Ascending aorta (tissue), 2 donors: ENCODE results near the gene CEBPE. TPM values are rescaled to one million over a fixed set of nuclear protein-coding genes. Genes with fewer than 3 reads are reported as not detected.

Experiments
- DNase-seq, 2 donors: peaks; one replicate each; pipeline ENCODE4 v3.0.0-alpha.2; 2019; ENCODE audit warnings: low spot score in 2 of 2
- H3K27ac ChIP-seq, 2 donors: fragments of 200-600 bp; sonication (generic); one replicate each; pipeline ENCODE4 v1.5.1; 2016 to 2017; ENCODE audit warnings: mild to moderate bottlenecking in 1 of 2
- H3K27me3 ChIP-seq: fragments of 200-600 bp; sonication (generic); one replicate; pipeline ENCODE4 v1.5.1; 2017
- H3K36me3 ChIP-seq, 2 donors: fragments of 200-600 bp; sonication (generic); one replicate each; pipeline ENCODE4 v1.5.1; 2016
- H3K4me1 ChIP-seq, 2 donors: fragments of 200-600 bp; sonication (generic); one replicate each; pipeline ENCODE4 v1.5.1; 2016 to 2017; ENCODE audit warnings: mild to moderate bottlenecking in 1 of 2
- H3K4me3 ChIP-seq, 2 donors: fragments of 200-600 bp; sonication (generic); one replicate each; pipeline ENCODE4 v1.5.1; 2016 to 2017; ENCODE audit warnings: mild to moderate bottlenecking in 1 of 2
- H3K9me3 ChIP-seq, 2 donors: fragments of 200-600 bp; sonication (generic); one replicate each; pipeline ENCODE4 v1.5.1; 2016
- intact Hi-C: fragments of 100-400 bp; cut with DNase I; formaldehyde crosslinking; loops from one replicate; pipeline ENCODE4 v1.15.1; 2023
- total RNA-seq: library from RNA; depleted of rRNA; stranded (reverse); fragments of >200 nt; gene quantifications from one replicate; pipeline ENCODE4 v1.1.0, GENCODE V29; 2016
- TF ChIP-seq, protein P1 (sequence below), 3 experiments: fragments of 200-600 bp in 2 of 3; fragments of 450-650 bp in 1 of 3; sonication (generic) in 2 of 3; IDR thresholded peaks; one replicate each; pipeline ENCODE4 v1.5.1; 2016 to 2019; ENCODE audit warnings: antibody characterized with exemption in 3 of 3, mild to moderate bottlenecking in 1 of 3, moderate library complexity in 1 of 3

CEBPE gene
- total RNA-seq, 1 donor from 2014 or later: not detected

DNA sequence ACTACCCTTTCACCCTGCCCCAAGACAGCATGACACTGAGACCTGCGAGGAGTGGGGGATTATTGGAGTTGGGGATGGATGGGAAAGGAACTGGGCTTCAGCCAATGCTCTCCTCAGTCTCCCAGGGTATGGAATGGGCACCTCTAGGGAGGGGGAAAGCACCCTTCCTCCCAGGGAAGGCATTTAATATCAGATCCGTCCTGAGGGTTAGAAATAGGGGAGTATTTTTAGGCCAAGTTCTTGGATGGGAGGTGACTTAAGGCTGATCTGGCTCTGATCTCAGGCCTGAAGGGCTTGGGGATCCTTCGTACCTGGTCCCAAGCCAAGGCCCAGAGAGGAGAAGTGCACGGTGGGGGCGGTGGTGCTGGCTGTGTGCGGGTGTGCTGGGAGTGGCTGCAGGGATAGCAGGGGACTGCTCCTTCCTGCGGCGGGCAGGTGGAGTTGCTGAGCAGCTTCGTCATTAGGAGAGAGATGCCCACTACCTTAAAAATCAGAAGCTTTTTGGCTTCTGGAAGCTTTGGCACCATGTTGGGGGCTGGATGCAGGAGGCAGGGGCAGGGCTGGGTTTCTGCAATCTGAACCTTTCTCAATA is 7.0 kb upstream of the CEBPE start:
- H3K27ac ChIP-seq: peak overlapping the region; percentile 58 to 72
- no peak for DNase-seq
- H3K4me1 ChIP-seq: peaks cover 6 to 29% of the 10 kb centered on the region in 2 donors
- no peaks in the 10 kb centered on the region for H3K27me3 ChIP-seq
- TF ChIP-seq, protein P1, sequence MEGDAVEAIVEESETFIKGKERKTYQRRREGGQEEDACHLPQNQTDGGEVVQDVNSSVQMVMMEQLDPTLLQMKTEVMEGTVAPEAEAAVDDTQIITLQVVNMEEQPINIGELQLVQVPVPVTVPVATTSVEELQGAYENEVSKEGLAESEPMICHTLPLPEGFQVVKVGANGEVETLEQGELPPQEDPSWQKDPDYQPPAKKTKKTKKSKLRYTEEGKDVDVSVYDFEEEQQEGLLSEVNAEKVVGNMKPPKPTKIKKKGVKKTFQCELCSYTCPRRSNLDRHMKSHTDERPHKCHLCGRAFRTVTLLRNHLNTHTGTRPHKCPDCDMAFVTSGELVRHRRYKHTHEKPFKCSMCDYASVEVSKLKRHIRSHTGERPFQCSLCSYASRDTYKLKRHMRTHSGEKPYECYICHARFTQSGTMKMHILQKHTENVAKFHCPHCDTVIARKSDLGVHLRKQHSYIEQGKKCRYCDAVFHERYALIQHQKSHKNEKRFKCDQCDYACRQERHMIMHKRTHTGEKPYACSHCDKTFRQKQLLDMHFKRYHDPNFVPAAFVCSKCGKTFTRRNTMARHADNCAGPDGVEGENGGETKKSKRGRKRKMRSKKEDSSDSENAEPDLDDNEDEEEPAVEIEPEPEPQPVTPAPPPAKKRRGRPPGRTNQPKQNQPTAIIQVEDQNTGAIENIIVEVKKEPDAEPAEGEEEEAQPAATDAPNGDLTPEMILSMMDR (IDR thresholded peaks at IDR 0.05): no peak
- H3K36me3 ChIP-seq: peaks cover 35 to 49% of the 10 kb centered on the region in 2 donors
- H3K9me3 ChIP-seq: no peaks in the 10 kb centered on the region
- intact Hi-C loops: loop anchor here (2.0 kb wide), 1 partner anchor 17 kb away; no protein-coding TSS in a partner anchor
- no peak overlapping the region for H3K4me3 ChIP-seq

DNA sequence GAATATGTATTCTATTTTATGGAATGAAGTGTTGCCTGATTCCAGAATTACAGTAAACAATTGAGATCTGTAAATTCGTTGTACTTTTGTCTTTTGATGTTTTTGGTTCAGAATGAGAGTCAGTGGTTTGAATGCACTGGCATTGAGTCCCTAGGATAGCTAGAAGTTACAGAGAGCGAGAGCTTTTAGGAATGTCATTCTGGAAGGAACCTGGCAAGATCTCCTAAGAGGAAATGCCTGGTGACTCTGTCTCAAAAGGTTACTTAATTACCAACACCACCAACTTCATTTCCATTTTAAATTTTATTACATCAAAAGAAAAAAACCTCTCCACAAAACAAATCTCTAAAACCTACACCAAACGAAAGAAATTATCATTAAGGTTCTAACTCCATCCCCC is 6.0 kb upstream of the CEBPE start:
- no peaks in the 10 kb centered on the region for H3K27me3 ChIP-seq
- H3K27ac ChIP-seq: peak overlapping the region; percentile 58 to 72
- DNase-seq: no peak
- no peak overlapping the region for H3K4me3 ChIP-seq
- H3K9me3 ChIP-seq: no peaks in the 10 kb centered on the region
- intact Hi-C loops: loop anchor here (2.0 kb wide), 1 partner anchor 18 kb away; no protein-coding TSS in a partner anchor
- H3K36me3 ChIP-seq: peaks cover 32 to 40% of the 10 kb centered on the region in 2 donors
- peaks cover 6 to 30% of the 10 kb centered on the region in 2 donors for H3K4me1 ChIP-seq
- TF ChIP-seq, protein P1 (IDR thresholded peaks at IDR 0.05): no peak

DNA sequence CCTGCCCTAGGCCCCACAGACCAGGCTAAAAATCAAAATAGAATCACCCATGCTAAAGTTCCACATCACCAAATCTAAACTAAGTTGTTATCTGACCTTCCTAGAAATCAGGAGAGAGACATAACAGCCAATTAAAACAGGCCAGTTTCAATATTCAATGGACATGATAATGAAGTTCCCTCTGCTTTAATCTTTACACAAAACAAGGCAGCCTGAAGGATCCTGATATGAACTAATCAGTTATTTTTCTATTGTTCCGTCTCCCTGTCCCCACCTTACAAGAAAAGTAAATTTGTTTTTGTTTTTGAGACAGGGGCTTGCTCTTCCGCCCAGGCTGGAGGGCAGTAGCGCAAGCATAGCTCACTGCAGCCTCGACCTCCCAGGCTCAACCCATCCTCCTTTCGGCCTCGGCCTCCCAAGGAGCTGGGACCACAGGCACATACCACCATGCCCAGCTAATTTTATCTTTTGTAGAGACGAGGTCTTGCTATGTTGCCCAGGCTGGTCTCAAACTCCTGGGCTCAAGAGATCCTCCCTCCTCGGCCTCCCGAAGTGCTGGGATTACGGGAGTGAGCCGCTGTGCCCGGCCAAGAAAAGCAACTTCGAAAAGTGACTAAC is 5.4 kb upstream of the CEBPE start:
- no peak for DNase-seq
- Histone ChIP-seq H3K27ac (peak overlapping the region; percentile 58 to 72), H3K4me1 (peaks cover 6 to 30% of the 10 kb centered on the region in 2 donors), H3K9me3 (no peaks in the 10 kb centered on the region), H3K27me3 (no peaks in the 10 kb centered on the region), H3K4me3 (no peak overlapping the region), H3K36me3 (peaks cover 28 to 34% of the 10 kb centered on the region in 2 donors)
- intact Hi-C loops: loop anchor here (2.0 to 5.0 kb wide), 2 partner anchors 18 to 178 kb away; partner anchors contain the start of gene PPP1R3E
- TF ChIP-seq, protein P1 (IDR thresholded peaks at IDR 0.05): no peak

DNA sequence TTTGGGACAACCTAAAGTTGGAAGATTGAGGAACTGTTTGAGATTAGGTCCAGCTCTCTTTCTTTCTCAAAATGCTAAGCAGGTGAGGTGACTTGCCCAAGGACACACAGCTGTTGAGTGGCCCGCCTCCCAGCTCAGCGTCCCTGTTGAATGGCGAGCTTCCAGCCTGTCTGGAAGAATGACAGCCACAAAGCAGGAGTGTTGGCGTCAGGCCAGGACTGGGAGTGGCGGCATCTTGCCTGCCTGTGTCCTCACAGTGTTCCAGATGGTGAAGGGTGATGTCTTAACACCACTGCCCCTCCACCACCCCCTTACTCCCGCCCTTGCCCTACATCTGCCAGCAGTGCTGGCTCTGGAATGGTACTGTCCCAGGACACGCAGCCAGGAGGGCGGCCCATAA is 4.4 kb upstream of the CEBPE start:
- peaks cover 6 to 30% of the 10 kb centered on the region in 2 donors for H3K4me1 ChIP-seq
- no peaks in the 10 kb centered on the region for H3K9me3 ChIP-seq
- H3K27me3 ChIP-seq: no peaks in the 10 kb centered on the region
- no peak overlapping the region for H3K27ac ChIP-seq
- DNase-seq: peak in 1 of 2 donors; percentile 77
- H3K36me3 ChIP-seq: peaks cover 17 to 24% of the 10 kb centered on the region in 2 donors
- no peak overlapping the region for H3K4me3 ChIP-seq
- TF ChIP-seq, protein P1 (IDR thresholded peaks at IDR 0.05): no peak
- intact Hi-C loops: loop anchor here (5.0 kb wide), 1 partner anchor 179 kb away; the partner anchor contains the start of gene PPP1R3E

DNA sequence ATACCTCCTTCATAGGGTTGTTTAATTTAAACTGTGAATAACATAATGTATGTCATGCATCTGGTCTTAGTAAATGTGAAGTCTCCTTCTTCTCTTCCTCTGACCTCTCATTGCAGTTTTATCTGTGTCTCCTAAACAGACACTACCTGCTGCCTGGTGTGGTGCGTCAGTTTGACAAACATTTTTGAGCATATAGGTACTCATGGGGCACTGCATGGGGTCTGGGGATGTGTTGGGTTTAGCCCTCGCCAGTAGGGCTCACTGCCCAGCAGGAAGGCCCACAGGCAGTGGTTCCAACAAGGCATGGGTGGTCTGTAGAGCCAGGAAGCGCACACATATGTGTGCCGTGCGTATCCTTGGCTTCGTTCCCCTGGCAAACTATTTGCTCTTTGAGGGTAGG is 3.0 kb upstream of the CEBPE start:
- intact Hi-C loops: loop anchor here (5.0 kb wide), 1 partner anchor 180 kb away; the partner anchor contains the start of gene PPP1R3E
- no peaks in the 10 kb centered on the region for H3K27me3 ChIP-seq
- peaks cover 6 to 30% of the 10 kb centered on the region in 2 donors for H3K4me1 ChIP-seq
- H3K36me3 ChIP-seq: peaks cover 4 to 11% of the 10 kb centered on the region in 2 donors
- peak overlapping the region; percentile 53 to 63 for H3K27ac ChIP-seq
- TF ChIP-seq, protein P1 (IDR thresholded peaks at IDR 0.05): no peak
- no peak overlapping the region for H3K4me3 ChIP-seq
- no peaks in the 10 kb centered on the region for H3K9me3 ChIP-seq
- DNase-seq: no peak
